GM21381 (cell line): ENCODE results near the gene TPBGL.
"Not testable (repeated sequence)": the region's sequence is repeated elsewhere in the genome, so short reads cannot be mapped to it uniquely, and the experiment has no call there.

ENCODE experiments used
- ATAC-seq: cut with Tn5 transposase; IDR thresholded peaks from one replicate; pipeline ENCODE4 v1.9.1; 2021; ENCODE audit warnings: mild to moderate bottlenecking, moderate library complexity; ENCODE audit not compliant: unreplicated experiment

Gene TPBGL

GRCh38 chr11:75270896-75271418, 30.4 kb downstream of the TPBGL start:
- no peak for ATAC-seq

GRCh38 chr11:75271730-75272129, 31.2 kb downstream of the TPBGL start:
- no peak for ATAC-seq

- ATAC-seq = no peak
Measured at GRCh38 chr11:75272391-75272790, 31.8 kb downstream of the TPBGL start.

GRCh38 chr11:75272821-75273301, 32.3 kb downstream of the TPBGL start:
- ATAC-seq = no peak

GRCh38 chr11:75273411-75274391, 33.1 kb downstream of the TPBGL start:
- no peak for ATAC-seq

GRCh38 chr11:75274716-75275115, 34.1 kb downstream of the TPBGL start:
- not testable (repeated sequence) for ATAC-seq

GRCh38 chr11:75275581-75275980, 35.0 kb downstream of the TPBGL start:
- ATAC-seq = no peak

GRCh38 chr11:75276186-75276585, 35.6 kb downstream of the TPBGL start:
- ATAC-seq = no peak

GRCh38 chr11:75276686-75277085, 36.1 kb downstream of the TPBGL start:
- no peak for ATAC-seq

- ATAC-seq = no peak
Measured at GRCh38 chr11:75277211-75277805, 36.7 kb downstream of the TPBGL start.

- no peak for ATAC-seq
Measured at GRCh38 chr11:75277991-75278790, 37.6 kb downstream of the TPBGL start.

- ATAC-seq = no peak
Measured at GRCh38 chr11:75279273-75279672, 38.7 kb downstream of the TPBGL start.

GRCh38 chr11:75280227-75280701, 39.7 kb downstream of the TPBGL start:
- no peak for ATAC-seq

GRCh38 chr11:75280770-75281468, 40.3 kb downstream of the TPBGL start:
- ATAC-seq = no peak

GRCh38 chr11:75281469-75282095, 41.0 kb downstream of the TPBGL start:
- no peak for ATAC-seq

- no peak for ATAC-seq
Measured at GRCh38 chr11:75283391-75283931, 42.9 kb downstream of the TPBGL start.

- no peak for ATAC-seq
Measured at GRCh38 chr11:75285776-75286360, 45.3 kb downstream of the TPBGL start.

GRCh38 chr11:75286826-75287465, 46.4 kb downstream of the TPBGL start:
- no peak for ATAC-seq

- no peak for ATAC-seq
Measured at GRCh38 chr11:75287579-75287978, 47.0 kb downstream of the TPBGL start.
